Kidney (tissue), 14 donors: ENCODE data around the gene PLSCR1. TPM values are rescaled to one million over a fixed set of nuclear protein-coding genes. Genes with fewer than 3 reads are reported as not detected.

Experiments used
- DNase-seq, 5 donors: peaks; one replicate each; pipeline ENCODE4 v3.0.0-alpha.2; 2013 to 2020
- FAIRE-seq: peaks from 2 replicates; lab custom pipeline; 2012; peaks lifted over from hg19 to GRCh38; lab: Jason Lieb, UNC
- H3K27ac ChIP-seq, 2 donors: one replicate each; pipeline ENCODE4 v1.7.0; 2013; ENCODE audit warnings: low read depth in 2 of 2, low read length in 2 of 2, inconsistent platforms in 1 of 2
- H3K27me3 ChIP-seq: one replicate; pipeline ENCODE4 v1.7.1; 2013; ENCODE audit warnings: low read length, inconsistent platforms; ENCODE audit not compliant: control insufficient read depth, insufficient read depth
- H3K36me3 ChIP-seq, 3 donors: one replicate each; pipeline versions ENCODE4 v1.7.0 to v1.7.1; 2013; ENCODE audit warnings: low read length in 3 of 3, control low read depth in 1 of 3, inconsistent platforms in 1 of 3; ENCODE audit not compliant: insufficient read depth in 3 of 3, control insufficient read depth in 2 of 3
- H3K4me1 ChIP-seq, 3 donors: one replicate each; pipeline versions ENCODE4 v1.7.0 to v1.7.1; 2013; ENCODE audit warnings: low read length in 3 of 3, inconsistent platforms in 1 of 3, low read depth in 1 of 3; ENCODE audit not compliant: control insufficient read depth in 2 of 3, insufficient read depth in 2 of 3
- H3K4me3 ChIP-seq, 3 donors: one replicate each; pipeline versions ENCODE4 v1.7.0 to v1.8.1; 2013; ENCODE audit warnings: low read length in 3 of 3, control low read depth in 1 of 3, inconsistent platforms in 1 of 3
- H3K9ac ChIP-seq, 3 donors: one replicate each; pipeline versions ENCODE4 v1.7.0 to v1.7.1; 2013; ENCODE audit warnings: low read length in 3 of 3, control low read depth in 1 of 3, inconsistent platforms in 1 of 3
- H3K9me3 ChIP-seq, 3 donors: one replicate each; pipeline versions ENCODE4 v1.7.0 to v1.7.1; 2013; ENCODE audit warnings: low read length in 3 of 3, control low read depth in 1 of 3, inconsistent platforms in 1 of 3; ENCODE audit not compliant: control insufficient read depth in 2 of 3, insufficient read depth in 1 of 3
- CTCF ChIP-seq: IDR thresholded peaks from 3 replicates; pipeline ENCODE4 v1.5.1; 2012; ENCODE audit warnings: mild to moderate bottlenecking, moderate library complexity, borderline replicate concordance; ENCODE audit not compliant: insufficient read depth; ENCODE audit errors: extremely low read depth
- intact Hi-C: fragments of 100-400 bp; cut with DNase I; formaldehyde crosslinking; loops from one replicate; pipeline ENCODE4 v1.11.1; 2022
- polyA plus RNA-seq: library from polyadenylated mRNA; stranded (reverse); fragments of 350-450 nt; fragmentation: Illumina TruSeq; extraction: RNeasy Lipid Tissue Mini Kit (QIAGEN cat#74804); gene quantifications from one replicate; pipeline ENCODE4 v1.2.3, GENCODE V29; 2014; ENCODE audit warnings: low read depth, low replicate concordance; ENCODE audit not compliant: insufficient read depth
- total RNA-seq: library from RNA; stranded (reverse); fragmentation: NEBNext Ultra II Directional; extraction: Animal tissue kit (Norgen Biotek cat#: 25700); gene quantifications from one replicate; pipeline ENCODE4 v1.2.1, GENCODE V29; 2021
- donor health status: control.
- donor health status: control.
- donor health status: control.
- donor health status: control.
- donor health status: control.
- donor health status: DM: yes; HTN: yes; CAD: no.
- donor health status: Normal renal cell carcinoma (clear cell type).

The PLSCR1 gene
- total and polyA plus RNA-seq, 2 donors from 2014 or later = 53.5 to 266 TPM

- H3K27ac ChIP-seq = no peak overlapping the region
- no peaks in the 10 kb centered on the region for H3K36me3 ChIP-seq
- DNase-seq (peak in 2 of 5 donors; percentile 42 to 67), FAIRE-seq (peak; percentile 99)
- peak; percentile 50 for TF ChIP-seq CTCF
- no peak overlapping the region for H3K9ac ChIP-seq
- H3K4me1 ChIP-seq = no peaks in the 10 kb centered on the region
- no peaks in the 10 kb centered on the region for H3K27me3 ChIP-seq
- no peak overlapping the region for H3K4me3 ChIP-seq
- no peaks in the 10 kb centered on the region for H3K9me3 ChIP-seq
- intact Hi-C loops = no loop called here
These were observed 45.6 kb upstream of the PLSCR1 start for GRCh38 chr3:146589899-146590508.

- intact Hi-C loops = no loop called here
These were observed 40.7 kb upstream of the PLSCR1 start for GRCh38 chr3:146585156-146585555.

DNA sequence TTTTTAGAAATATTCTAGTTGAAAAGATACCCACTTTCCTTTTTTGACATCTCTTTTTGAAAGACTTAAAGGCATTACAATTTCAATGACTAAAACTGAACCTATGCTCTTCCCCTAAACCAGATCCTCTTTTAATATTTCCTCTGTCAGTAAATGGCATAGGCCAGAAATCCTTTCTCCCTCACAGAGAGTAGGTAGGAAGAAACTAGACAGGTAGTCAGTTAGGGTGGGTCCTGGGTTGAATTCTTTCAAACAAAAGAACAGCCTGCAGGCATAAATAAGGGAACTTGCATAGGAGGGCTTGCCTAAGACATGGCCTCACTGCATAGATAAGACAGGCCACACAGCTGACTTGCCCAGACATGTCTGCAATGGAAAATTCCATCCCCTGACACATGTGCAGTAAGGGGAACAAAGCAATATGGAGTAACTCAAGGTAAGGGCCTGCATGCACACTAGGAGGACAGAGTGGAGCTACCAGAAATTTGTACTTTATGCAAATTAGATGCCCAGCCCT lies 37.6 kb upstream of the PLSCR1 start:
- H3K9ac ChIP-seq = no peak overlapping the region
- H3K4me1 ChIP-seq = no peaks in the 10 kb centered on the region
- DNase-seq (no peak), FAIRE-seq (no peak)
- intact Hi-C loops = no loop called here
- H3K36me3 ChIP-seq = no peaks in the 10 kb centered on the region
- no peak overlapping the region for H3K4me3 ChIP-seq
- H3K9me3 ChIP-seq = no peaks in the 10 kb centered on the region
- no peak for TF ChIP-seq CTCF
- no peaks in the 10 kb centered on the region for H3K27me3 ChIP-seq
- no peak overlapping the region for H3K27ac ChIP-seq

More at GRCh38 chr3:146585156-146585555, 40.7 kb upstream of the PLSCR1 start:
- no peak for FAIRE-seq
- DNase-seq = no peak
- Histone ChIP-seq H3K4me3 (no peak overlapping the region), H3K27ac (no peak overlapping the region), H3K9ac (no peak overlapping the region), H3K27me3 (no peaks in the 10 kb centered on the region), H3K36me3 (no peaks in the 10 kb centered on the region), H3K4me1 (no peaks in the 10 kb centered on the region), H3K9me3 (no peaks in the 10 kb centered on the region)
- TF ChIP-seq CTCF = no peak
